Activated naive CD4-positive, alpha-beta T cell treated with anti-CD3 and anti-CD28 coated beads, Interleukin-2, amount 50 U/mL, for 24 hours (primary cell): Measurements from ENCODE around the gene NAA40.

Experiments used
- H3K27ac Mint-ChIP-seq: one replicate; pipeline ENCODE4 v1.8.0; 2021; ENCODE audit warnings: mild to moderate bottlenecking, mixed read lengths
- H3K27me3 Mint-ChIP-seq: one replicate; pipeline ENCODE4 v1.8.0; 2021; ENCODE audit warnings: mixed read lengths
- H3K36me3 Mint-ChIP-seq: one replicate; pipeline ENCODE4 v1.8.0; 2021; ENCODE audit warnings: mixed read lengths
- H3K4me1 Mint-ChIP-seq: one replicate; pipeline ENCODE4 v1.8.0; 2021; ENCODE audit warnings: mixed read lengths
- H3K4me3 Mint-ChIP-seq: one replicate; pipeline ENCODE4 v1.8.0; 2021; ENCODE audit warnings: mild to moderate bottlenecking, mixed read lengths
- H3K9me3 Mint-ChIP-seq: one replicate; pipeline ENCODE4 v1.8.0; 2021; ENCODE audit warnings: mixed read lengths

NAA40 gene

GRCh38 chr11:63986156-63986931, 47.5 kb downstream of the NAA40 start, which contains the start of gene OTUB1:
TSS of gene OTUB1 (plus strand) at chr11:63986438. CDS start at chr11:63986457, 19 bp downstream.
- Mint-ChIP-seq H3K4me3 (peak within 1 kb of the TSS; percentile 99), H3K27me3 (no peaks in the 10 kb centered on the region), H3K27ac (peak within 1 kb of the TSS; percentile 99), H3K9me3 (no peaks in the 10 kb centered on the region), H3K4me1 (peaks cover 27% of the 10 kb centered on the region), H3K36me3 (peaks cover 9% of the 10 kb centered on the region)

- Mint-ChIP-seq H3K27me3 (no peaks in the 10 kb centered on the region), H3K27ac (no peak overlapping the region), H3K4me1 (peaks cover 27% of the 10 kb centered on the region), H3K4me3 (peak overlapping the region; percentile 81), H3K36me3 (peaks cover 13% of the 10 kb centered on the region), H3K9me3 (no peaks in the 10 kb centered on the region)
Observed at GRCh38 chr11:63986932-63987513, 48.2 kb downstream of the NAA40 start.

- Mint-ChIP-seq H3K4me3 (no peak overlapping the region), H3K4me1 (peaks cover 23% of the 10 kb centered on the region), H3K9me3 (no peaks in the 10 kb centered on the region), H3K36me3 (peaks cover 12% of the 10 kb centered on the region), H3K27me3 (no peaks in the 10 kb centered on the region), H3K27ac (no peak overlapping the region)
Observed at GRCh38 chr11:63991558-63991957, 52.8 kb downstream of the NAA40 start.

GRCh38 chr11:63993100-63993499, 54.3 kb downstream of the NAA40 start:
- Mint-ChIP-seq H3K36me3 (peaks cover 12% of the 10 kb centered on the region), H3K4me1 (peaks cover 15% of the 10 kb centered on the region), H3K4me3 (no peak overlapping the region), H3K27ac (no peak overlapping the region), H3K27me3 (no peaks in the 10 kb centered on the region), H3K9me3 (no peaks in the 10 kb centered on the region)

- Mint-ChIP-seq H3K27ac (no peak overlapping the region), H3K4me1 (peaks cover 8% of the 10 kb centered on the region), H3K36me3 (peaks cover 9% of the 10 kb centered on the region), H3K9me3 (no peaks in the 10 kb centered on the region), H3K4me3 (no peak overlapping the region), H3K27me3 (no peaks in the 10 kb centered on the region)
Observed at GRCh38 chr11:63993993-63994392, 55.2 kb downstream of the NAA40 start.

DNA sequence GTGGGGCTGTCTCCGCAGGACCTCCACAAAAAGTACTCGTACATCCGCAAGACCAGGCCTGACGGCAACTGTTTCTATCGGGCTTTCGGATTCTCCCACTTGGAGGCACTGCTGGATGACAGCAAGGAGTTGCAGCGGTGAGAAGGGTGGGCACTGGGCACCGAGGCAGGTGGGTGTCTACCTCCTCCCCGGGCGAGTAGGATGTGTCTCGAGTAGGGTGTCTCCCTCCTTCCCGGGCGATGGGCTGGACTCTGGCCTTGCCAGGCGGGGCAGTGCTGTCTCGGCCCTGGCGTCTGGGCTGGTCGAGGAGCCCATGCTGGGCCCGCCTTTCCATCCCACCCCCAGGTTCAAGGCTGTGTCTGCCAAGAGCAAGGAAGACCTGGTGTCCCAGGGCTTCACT, 57.7 kb downstream of the NAA40 start:
- Mint-ChIP-seq H3K4me1 (peaks cover 8% of the 10 kb centered on the region), H3K4me3 (no peak overlapping the region), H3K36me3 (peaks cover 5% of the 10 kb centered on the region), H3K9me3 (no peaks in the 10 kb centered on the region), H3K27ac (no peak overlapping the region), H3K27me3 (no peaks in the 10 kb centered on the region)

DNA sequence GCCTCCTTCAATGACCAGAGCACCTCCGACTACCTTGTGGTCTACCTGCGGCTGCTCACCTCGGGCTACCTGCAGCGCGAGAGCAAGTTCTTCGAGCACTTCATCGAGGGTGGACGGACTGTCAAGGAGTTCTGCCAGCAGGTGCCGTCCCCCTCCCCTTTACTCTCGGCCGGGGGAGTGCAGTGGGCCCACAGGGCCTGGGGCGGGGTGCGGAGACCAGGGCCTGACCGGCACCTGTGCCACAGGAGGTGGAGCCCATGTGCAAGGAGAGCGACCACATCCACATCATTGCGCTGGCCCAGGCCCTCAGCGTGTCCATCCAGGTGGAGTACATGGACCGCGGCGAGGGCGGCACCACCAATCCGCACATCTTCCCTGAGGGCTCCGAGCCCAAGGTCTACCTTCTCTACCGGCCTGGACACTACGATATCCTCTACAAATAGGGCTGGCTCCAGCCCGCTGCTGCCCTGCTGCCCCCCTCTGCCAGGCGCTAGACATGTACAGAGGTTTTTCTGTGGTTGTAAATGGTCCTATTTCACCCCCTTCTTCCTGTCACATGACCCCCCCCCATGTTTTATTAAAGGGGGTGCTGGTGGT, 58.4 kb downstream of the NAA40 start:
- Mint-ChIP-seq H3K4me1 (peaks cover 8% of the 10 kb centered on the region), H3K27me3 (no peaks in the 10 kb centered on the region), H3K27ac (no peak overlapping the region), H3K36me3 (peaks cover 3% of the 10 kb centered on the region), H3K9me3 (no peaks in the 10 kb centered on the region), H3K4me3 (no peak overlapping the region)

- no peak overlapping the region for H3K4me3 Mint-ChIP-seq
- peaks cover 6% of the 10 kb centered on the region for H3K4me1 Mint-ChIP-seq
- H3K36me3 Mint-ChIP-seq: peaks cover 3% of the 10 kb centered on the region
- H3K9me3 Mint-ChIP-seq: no peaks in the 10 kb centered on the region
- H3K27ac Mint-ChIP-seq: no peak overlapping the region
- H3K27me3 Mint-ChIP-seq: no peaks in the 10 kb centered on the region
Observed at GRCh38 chr11:63997801-63998337, 59.1 kb downstream of the NAA40 start.

DNA sequence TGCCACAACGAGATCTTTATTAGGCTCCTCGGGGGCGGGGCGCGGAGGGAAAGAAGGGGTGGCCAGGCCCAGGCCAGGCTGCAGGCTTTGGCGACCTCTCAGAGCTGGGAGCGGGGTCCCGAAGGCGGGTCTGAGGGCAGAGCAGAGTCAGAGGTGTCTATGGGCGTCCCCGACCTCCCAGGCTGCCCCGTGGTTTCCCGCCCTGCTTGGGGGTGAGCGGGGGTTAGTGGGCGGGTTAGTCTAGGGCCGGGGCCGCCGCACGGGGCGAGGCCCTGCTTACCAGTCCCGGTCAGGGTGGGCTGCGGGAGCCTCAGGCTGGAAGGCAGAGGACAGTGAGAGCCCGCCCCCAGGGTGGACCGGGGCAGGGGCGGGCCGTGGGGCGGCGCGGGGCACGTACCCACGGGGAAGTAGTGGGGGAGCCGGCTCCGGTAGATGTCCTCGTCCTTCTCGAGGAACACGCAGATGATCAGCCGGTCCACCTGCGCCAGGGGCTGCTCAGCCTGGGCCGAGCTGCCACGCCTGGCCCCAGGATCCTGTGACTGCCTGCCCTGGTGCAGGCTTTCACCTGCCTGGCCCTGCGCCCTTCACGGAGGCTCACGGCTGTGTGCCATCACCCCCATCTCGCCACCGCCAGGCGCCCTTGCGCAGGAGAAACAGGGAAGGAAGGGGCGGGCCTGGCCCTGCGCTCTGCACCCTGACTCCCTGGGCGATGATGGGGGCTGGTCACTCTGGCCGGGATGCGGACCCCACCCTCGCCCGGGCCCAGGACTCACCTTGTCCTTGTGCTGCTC, 60.0 kb downstream of the NAA40 start:
- Mint-ChIP-seq H3K4me3 (no peak overlapping the region), H3K27ac (no peak overlapping the region), H3K36me3 (peaks cover 1% of the 10 kb centered on the region), H3K9me3 (no peaks in the 10 kb centered on the region), H3K27me3 (no peaks in the 10 kb centered on the region), H3K4me1 (peaks cover 4% of the 10 kb centered on the region)

DNA sequence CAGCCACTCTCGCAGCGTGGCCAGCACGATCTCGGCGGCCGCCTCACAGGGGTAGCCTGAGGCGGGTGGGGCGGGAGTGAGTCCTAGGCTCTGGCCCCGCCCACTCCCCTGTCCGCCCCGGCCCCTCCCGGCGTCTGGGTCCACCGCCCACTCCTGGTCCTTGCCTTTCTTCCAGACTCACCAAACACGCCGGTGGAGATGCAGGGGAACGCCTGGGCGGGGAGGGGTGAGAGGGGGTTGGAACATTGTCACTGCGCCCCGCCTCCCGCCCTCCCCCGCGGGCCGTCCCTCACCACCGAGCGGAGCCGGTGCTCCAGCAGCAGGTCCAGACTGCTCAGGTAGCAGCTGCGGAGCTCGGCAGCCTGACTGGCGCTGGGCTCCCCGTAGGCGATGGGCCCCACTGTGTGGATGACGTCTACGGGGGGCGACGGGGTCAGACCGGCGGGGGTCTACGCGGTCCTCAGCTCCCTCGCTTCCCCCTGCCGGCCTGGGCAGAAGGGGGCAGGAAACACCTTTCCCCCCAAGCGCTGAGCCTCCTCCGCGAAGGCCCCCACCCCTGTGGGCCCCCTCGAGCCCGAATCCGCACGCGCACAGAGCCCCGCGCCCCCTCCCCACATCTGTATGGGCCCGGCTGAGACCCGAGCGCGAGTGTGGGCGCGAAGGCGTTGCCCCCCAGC, 60.7 kb downstream of the NAA40 start:
- Mint-ChIP-seq H3K9me3 (no peaks in the 10 kb centered on the region), H3K36me3 (peaks cover 1% of the 10 kb centered on the region), H3K4me1 (peaks cover 1% of the 10 kb centered on the region), H3K27ac (no peak overlapping the region), H3K4me3 (peak overlapping the region; percentile 39), H3K27me3 (no peaks in the 10 kb centered on the region)

DNA sequence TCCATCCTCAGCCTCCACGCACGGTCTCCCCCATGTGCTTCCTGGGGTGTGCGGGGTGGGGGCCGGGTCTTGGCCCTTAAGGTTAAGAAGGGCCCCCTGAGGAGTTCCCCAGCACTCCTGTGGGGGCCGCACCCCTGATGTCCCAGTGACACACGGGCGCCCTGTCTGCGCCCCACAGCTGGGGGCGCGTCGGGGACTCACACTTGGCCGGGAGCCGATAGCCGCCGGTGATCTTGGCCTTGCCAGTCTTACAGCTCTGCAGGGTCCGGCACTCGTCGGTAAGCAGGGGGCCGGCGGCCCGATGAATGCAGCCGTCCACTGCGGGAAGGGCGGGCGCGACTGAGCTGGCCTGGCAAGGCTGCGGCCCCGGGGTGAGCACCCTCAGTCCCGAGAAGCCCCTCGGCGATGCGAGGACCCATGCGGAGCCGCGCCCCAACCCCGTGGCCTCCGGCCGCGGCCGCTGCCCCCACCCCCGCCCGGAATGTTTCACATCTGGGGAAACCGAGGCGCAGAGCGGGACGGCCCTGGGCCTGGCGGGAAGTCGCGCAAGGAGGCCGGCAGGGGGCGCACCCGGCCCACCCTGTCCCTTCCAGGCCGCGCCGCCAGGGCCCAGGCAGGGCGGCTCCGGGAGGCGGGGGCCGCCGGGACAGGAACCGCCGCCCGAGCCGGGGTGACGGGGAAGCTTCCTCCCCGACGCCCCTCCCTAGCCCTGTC, 61.4 kb downstream of the NAA40 start:
- H3K27me3 Mint-ChIP-seq: no peaks in the 10 kb centered on the region
- no peaks in the 10 kb centered on the region for H3K4me1 Mint-ChIP-seq
- H3K9me3 Mint-ChIP-seq: no peaks in the 10 kb centered on the region
- no peak overlapping the region for H3K27ac Mint-ChIP-seq
- peaks cover 1% of the 10 kb centered on the region for H3K36me3 Mint-ChIP-seq
- H3K4me3 Mint-ChIP-seq: peak overlapping the region; percentile 39

- Mint-ChIP-seq H3K4me1 (no peaks in the 10 kb centered on the region), H3K4me3 (peak overlapping the region; percentile 45), H3K9me3 (no peaks in the 10 kb centered on the region), H3K27ac (peak overlapping the region; percentile 8), H3K27me3 (no peaks in the 10 kb centered on the region), H3K36me3 (peaks cover 1% of the 10 kb centered on the region)
Observed at GRCh38 chr11:64000740-64001483, 62.1 kb downstream of the NAA40 start.

DNA sequence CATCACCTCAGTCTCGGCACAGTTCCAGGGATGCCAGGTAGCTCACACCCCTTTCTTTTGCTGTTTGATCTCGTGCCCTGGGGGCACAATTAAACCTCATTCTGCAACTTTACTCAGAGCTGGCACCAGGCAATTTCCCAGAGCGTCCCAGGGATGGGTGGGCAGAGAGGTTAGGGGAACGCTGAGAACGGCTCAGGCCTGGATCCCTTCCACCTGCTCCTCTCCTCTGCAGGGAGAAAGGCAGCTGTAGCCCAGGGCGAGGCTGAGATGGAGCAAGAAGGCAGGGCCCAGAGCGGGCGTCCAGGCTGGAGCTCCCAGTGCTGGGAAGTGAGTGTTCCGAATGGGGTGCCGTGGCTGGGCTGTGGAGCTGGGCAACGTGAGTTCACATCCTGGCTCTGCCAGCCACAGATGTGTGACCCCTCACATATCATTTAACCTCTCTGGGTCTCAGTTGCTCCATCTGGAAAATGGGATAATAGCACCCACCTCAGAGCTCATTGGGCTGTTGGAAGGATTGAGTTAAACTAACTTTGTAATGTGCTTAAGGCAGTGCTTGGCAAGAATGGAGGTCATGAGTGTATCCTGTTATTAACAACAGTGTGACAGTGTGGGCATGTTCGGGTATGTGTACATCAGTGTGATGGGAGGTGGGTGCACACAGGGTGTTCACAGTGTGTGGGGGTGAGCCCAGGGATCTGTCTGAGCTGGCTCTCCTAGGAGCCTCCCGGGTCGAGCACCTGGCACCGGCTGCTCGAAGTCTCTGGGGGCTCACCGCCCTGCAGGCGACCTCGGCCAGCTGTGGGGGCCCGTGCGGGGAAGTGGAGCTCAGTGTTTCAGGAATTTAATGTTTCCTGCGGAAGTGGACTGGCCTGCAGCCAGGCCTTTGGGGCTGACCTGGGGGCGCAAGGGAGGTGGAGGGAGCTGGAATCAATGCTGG, 63.0 kb downstream of the NAA40 start:
- peaks cover 1% of the 10 kb centered on the region for H3K36me3 Mint-ChIP-seq
- peak overlapping the region; percentile 45 for H3K4me3 Mint-ChIP-seq
- no peaks in the 10 kb centered on the region for H3K4me1 Mint-ChIP-seq
- H3K27me3 Mint-ChIP-seq: peaks cover 3% of the 10 kb centered on the region
- H3K9me3 Mint-ChIP-seq: no peaks in the 10 kb centered on the region
- H3K27ac Mint-ChIP-seq: peak overlapping the region; percentile 8
